HG03139 (cell line): ENCODE measurements around the gene MYH14.

Experiments used
- ATAC-seq: cut with Tn5 transposase; IDR thresholded peaks from one replicate; pipeline ENCODE4 v1.9.1; 2021; ENCODE audit not compliant: unreplicated experiment

Gene MYH14

GRCh38 chr19:50358483-50359327 lies 155.3 kb downstream of the MYH14 start:
- ATAC-seq, result no peak

DNA sequence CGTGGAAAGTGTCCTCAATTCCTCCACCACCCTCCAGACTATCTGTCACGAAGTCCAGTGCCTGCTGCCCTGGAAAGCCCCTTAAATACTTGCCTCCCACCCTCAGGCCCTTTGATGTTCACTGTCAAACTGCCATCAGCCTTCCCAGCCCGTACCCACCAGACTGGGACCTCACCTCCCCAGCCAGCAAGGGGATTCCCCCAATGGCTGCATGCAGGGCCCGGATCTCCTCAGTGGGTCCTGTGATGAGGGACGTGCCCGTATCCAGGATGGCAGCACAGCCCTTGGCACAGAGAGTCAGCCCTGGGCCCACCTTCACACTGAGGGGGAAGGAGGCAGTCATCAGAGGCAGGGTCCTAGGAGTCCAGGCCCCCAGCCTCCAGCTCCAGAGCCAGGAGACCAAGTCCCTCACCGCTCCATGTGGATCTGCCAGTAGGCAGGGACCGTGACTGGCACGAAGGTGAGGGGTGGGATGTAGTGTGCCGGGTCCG lies 156.0 kb downstream of the MYH14 start:
- no peak for ATAC-seq
